HAP-1 (cell line): ENCODE data around the gene TMEM242.
A peak's percentile ranks its signal among the peaks of the same experiment; 100 is the strongest.

ENCODE experiments used
- DNase-seq, 2 experiments: peaks; one replicate each; pipeline ENCODE4 v3.0.0-alpha.2; 2016 to 2020; ENCODE audit warnings: low spot score in 2 of 2
- H3K27me3 ChIP-seq: fragments of 250-450 bp; sonication (Bioruptor Pico); 2 replicates; pipeline ENCODE4 v1.5.1; 2020; ENCODE audit warnings: low read depth, mild to moderate bottlenecking, moderate library complexity
- H3K36me3 ChIP-seq: fragments of 250-450 bp; sonication (Bioruptor Pico); replicated peaks from 2 replicates; pipeline ENCODE4 v1.5.1; 2020; ENCODE audit warnings: mild to moderate bottlenecking
- H3K4me1 ChIP-seq: fragments of 250-450 bp; sonication (Bioruptor Pico); 2 replicates; pipeline ENCODE4 v1.5.1; 2020; ENCODE audit warnings: mild to moderate bottlenecking
- H3K4me3 ChIP-seq: fragments of 250-450 bp; sonication (Bioruptor Pico); 2 replicates; pipeline ENCODE4 v1.5.1; 2020; ENCODE audit warnings: mild to moderate bottlenecking, moderate library complexity
- H3K9me3 ChIP-seq: fragments of 250-450 bp; sonication (Bioruptor Pico); 2 replicates; pipeline ENCODE4 v1.5.1; 2020; ENCODE audit warnings: mild to moderate bottlenecking, moderate library complexity
- in situ Hi-C: fragments of 300-500 bp; cut with MboI; formaldehyde crosslinking; loops from 3 replicates; pipeline ENCODE4 v1.14.3; 2020; ENCODE audit warnings: low sequenced_read_pairs, inconsistent platforms, mixed read lengths

The TMEM242 gene

GRCh38 chr6:157335829-157336228 lies 12.5 kb upstream of the TMEM242 start:
- Histone ChIP-seq H3K27me3 (peaks cover 7% of the 10 kb centered on the region), H3K9me3 (no peaks in the 10 kb centered on the region), H3K4me3 (no peak overlapping the region), H3K4me1 (no peaks in the 10 kb centered on the region), H3K36me3 (no peaks in the 10 kb centered on the region)
- no peak for DNase-seq
- in situ Hi-C loops = no loop called here

GRCh38 chr6:157333956-157334355 lies 10.6 kb upstream of the TMEM242 start:
- DNase-seq = no peak
- in situ Hi-C loops = no loop called here
- Histone ChIP-seq H3K4me1 (no peaks in the 10 kb centered on the region), H3K4me3 (no peak overlapping the region), H3K36me3 (no peaks in the 10 kb centered on the region), H3K9me3 (no peaks in the 10 kb centered on the region), H3K27me3 (peaks cover 11% of the 10 kb centered on the region)

GRCh38 chr6:157333537-157333936 lies 10.2 kb upstream of the TMEM242 start:
- no peaks in the 10 kb centered on the region for H3K9me3 ChIP-seq
- H3K4me3 ChIP-seq = no peak overlapping the region
- in situ Hi-C loops = no loop called here
- no peaks in the 10 kb centered on the region for H3K4me1 ChIP-seq
- peaks cover 11% of the 10 kb centered on the region for H3K27me3 ChIP-seq
- H3K36me3 ChIP-seq = no peaks in the 10 kb centered on the region
- DNase-seq = no peak

- Histone ChIP-seq H3K9me3 (no peaks in the 10 kb centered on the region), H3K4me1 (no peaks in the 10 kb centered on the region), H3K4me3 (no peak overlapping the region), H3K27me3 (peaks cover 14% of the 10 kb centered on the region), H3K36me3 (no peaks in the 10 kb centered on the region)
- DNase-seq = no peak
- in situ Hi-C loops = no loop called here
Measured at GRCh38 chr6:157332813-157333212, 9.5 kb upstream of the TMEM242 start.

- no peaks in the 10 kb centered on the region for H3K36me3 ChIP-seq
- in situ Hi-C loops = no loop called here
- H3K27me3 ChIP-seq = peaks cover 21% of the 10 kb centered on the region
- no peak overlapping the region for H3K4me3 ChIP-seq
- H3K4me1 ChIP-seq = no peaks in the 10 kb centered on the region
- H3K9me3 ChIP-seq = no peaks in the 10 kb centered on the region
- DNase-seq = no peak
Measured at GRCh38 chr6:157330831-157331230, 7.5 kb upstream of the TMEM242 start.

GRCh38 chr6:157329829-157330228 lies 6.5 kb upstream of the TMEM242 start:
- Histone ChIP-seq H3K36me3 (no peaks in the 10 kb centered on the region), H3K27me3 (peaks cover 16% of the 10 kb centered on the region), H3K4me3 (no peak overlapping the region), H3K4me1 (no peaks in the 10 kb centered on the region), H3K9me3 (no peaks in the 10 kb centered on the region)
- DNase-seq = no peak
- in situ Hi-C loops = no loop called here

GRCh38 chr6:157328108-157328692 lies 4.9 kb upstream of the TMEM242 start:
- in situ Hi-C loops = no loop called here
- no peaks in the 10 kb centered on the region for H3K9me3 ChIP-seq
- H3K27me3 ChIP-seq = peaks cover 16% of the 10 kb centered on the region
- no peaks in the 10 kb centered on the region for H3K36me3 ChIP-seq
- no peak for DNase-seq
- H3K4me3 ChIP-seq = no peak overlapping the region
- 0 out of 2 replicates have a peak, but pooled peaks cover 2% of the 10 kb centered on the region for H3K4me1 ChIP-seq

- H3K27me3 ChIP-seq = peaks cover 16% of the 10 kb centered on the region
- H3K4me1 ChIP-seq = peaks cover 6% of the 10 kb centered on the region; the same call in 1 of the 2 replicates
- no peak for DNase-seq
- no peaks in the 10 kb centered on the region for H3K36me3 ChIP-seq
- H3K4me3 ChIP-seq = no peak overlapping the region
- H3K9me3 ChIP-seq = no peaks in the 10 kb centered on the region
- in situ Hi-C loops = no loop called here
Measured at GRCh38 chr6:157326979-157327378, 3.7 kb upstream of the TMEM242 start.

- H3K9me3 ChIP-seq = no peaks in the 10 kb centered on the region
- H3K4me3 ChIP-seq = no peak overlapping the region
- DNase-seq = no peak
- H3K27me3 ChIP-seq = peaks cover 10% of the 10 kb centered on the region
- H3K36me3 ChIP-seq = no peaks in the 10 kb centered on the region
- peaks cover 6% of the 10 kb centered on the region; the same call in 1 of the 2 replicates for H3K4me1 ChIP-seq
- in situ Hi-C loops = no loop called here
Measured at GRCh38 chr6:157325069-157325805, 1.9 kb upstream of the TMEM242 start.

GRCh38 chr6:157323966-157324300 lies 614 bp upstream of the TMEM242 start:
- peak; percentile 52 to 79 for DNase-seq
- H3K27me3 ChIP-seq = peaks cover 10% of the 10 kb centered on the region
- in situ Hi-C loops = no loop called here
- peaks cover 6% of the 10 kb centered on the region for H3K4me1 ChIP-seq
- H3K9me3 ChIP-seq = no peaks in the 10 kb centered on the region
- no peaks in the 10 kb centered on the region for H3K36me3 ChIP-seq
- peak overlapping the region; percentile 89 for H3K4me3 ChIP-seq

- in situ Hi-C loops = no loop called here
- Histone ChIP-seq H3K36me3 (no peaks in the 10 kb centered on the region; the same call in 1 of the 2 replicates), H3K27me3 (peaks cover 6% of the 10 kb centered on the region), H3K4me3 (peak overlapping the region; percentile 89), H3K9me3 (no peaks in the 10 kb centered on the region), H3K4me1 (peaks cover 6% of the 10 kb centered on the region)
- DNase-seq = peak; percentile 80 to 93
Measured at GRCh38 chr6:157322792-157323254, 496 bp downstream of the TMEM242 start.

GRCh38 chr6:157316871-157317814 lies 6.2 kb downstream of the TMEM242 start:
- peak in 1 of 2 experiments; percentile 1 for DNase-seq
- H3K9me3 ChIP-seq = no peaks in the 10 kb centered on the region
- no peak overlapping the region for H3K4me3 ChIP-seq
- H3K4me1 ChIP-seq = no peaks in the 10 kb centered on the region; the same call in none of the 2 replicates
- in situ Hi-C loops = no loop called here
- no peaks in the 10 kb centered on the region for H3K27me3 ChIP-seq
- peaks cover 9% of the 10 kb centered on the region for H3K36me3 ChIP-seq

GRCh38 chr6:157314705-157315321 lies 8.5 kb downstream of the TMEM242 start:
- in situ Hi-C loops = no loop called here

More at GRCh38 chr6:157314705-157315321, 8.5 kb downstream of the TMEM242 start:
- Histone ChIP-seq H3K4me3 (no peak overlapping the region), H3K9me3 (no peaks in the 10 kb centered on the region), H3K36me3 (peaks cover 9% of the 10 kb centered on the region), H3K27me3 (no peaks in the 10 kb centered on the region), H3K4me1 (no peaks in the 10 kb centered on the region; the same call in none of the 2 replicates)
- DNase-seq = peak; percentile 31 to 69
